ENCODE results near the gene STPG3. TPM values are rescaled to one million over a fixed set of nuclear protein-coding genes. Genes with fewer than 3 reads are reported as not detected.

Gene STPG3
- total and polyA plus RNA-seq, 10 donors, result not detected

- no peak overlapping the region for H3K4me3 ChIP-seq
- intact Hi-C loops (cut with DNase I; ENCODE audit: low total_unique reads), result no loop called here
- no peak for DNase-seq
- no peak overlapping the region for H3K27ac ChIP-seq
- H3K27me3 ChIP-seq (replicated peaks in 1 of 7), result no peaks in the 10 kb centered on the region
- no peaks in the 10 kb centered on the region for H3K36me3 ChIP-seq
- TF ChIP-seq POLR2AphosphoS5 (IDR thresholded peaks at IDR 0.05) (no peak), POLR2A (IDR thresholded peaks at IDR 0.05) (no peak)
- TF ChIP-seq, protein P1, sequence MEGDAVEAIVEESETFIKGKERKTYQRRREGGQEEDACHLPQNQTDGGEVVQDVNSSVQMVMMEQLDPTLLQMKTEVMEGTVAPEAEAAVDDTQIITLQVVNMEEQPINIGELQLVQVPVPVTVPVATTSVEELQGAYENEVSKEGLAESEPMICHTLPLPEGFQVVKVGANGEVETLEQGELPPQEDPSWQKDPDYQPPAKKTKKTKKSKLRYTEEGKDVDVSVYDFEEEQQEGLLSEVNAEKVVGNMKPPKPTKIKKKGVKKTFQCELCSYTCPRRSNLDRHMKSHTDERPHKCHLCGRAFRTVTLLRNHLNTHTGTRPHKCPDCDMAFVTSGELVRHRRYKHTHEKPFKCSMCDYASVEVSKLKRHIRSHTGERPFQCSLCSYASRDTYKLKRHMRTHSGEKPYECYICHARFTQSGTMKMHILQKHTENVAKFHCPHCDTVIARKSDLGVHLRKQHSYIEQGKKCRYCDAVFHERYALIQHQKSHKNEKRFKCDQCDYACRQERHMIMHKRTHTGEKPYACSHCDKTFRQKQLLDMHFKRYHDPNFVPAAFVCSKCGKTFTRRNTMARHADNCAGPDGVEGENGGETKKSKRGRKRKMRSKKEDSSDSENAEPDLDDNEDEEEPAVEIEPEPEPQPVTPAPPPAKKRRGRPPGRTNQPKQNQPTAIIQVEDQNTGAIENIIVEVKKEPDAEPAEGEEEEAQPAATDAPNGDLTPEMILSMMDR (IDR thresholded peaks at IDR 0.05 in 8 of 11, conservative IDR thresholded peaks at IDR 0.05 in 3 of 11), result no peak
- 60 to 87% (median 79%) methylated on average over 10 to 18 of the region's 18 CpGs for WGBS, 5 donors
- H3K9me3 ChIP-seq, result no peaks in the 10 kb centered on the region
- peaks cover 0 to 24% (median 14%) of the 10 kb centered on the region in 6 donors for H3K4me1 ChIP-seq
These were observed 525 bp upstream of the STPG3 start for GRCh38 chr9:137250329-137251193.

DNA sequence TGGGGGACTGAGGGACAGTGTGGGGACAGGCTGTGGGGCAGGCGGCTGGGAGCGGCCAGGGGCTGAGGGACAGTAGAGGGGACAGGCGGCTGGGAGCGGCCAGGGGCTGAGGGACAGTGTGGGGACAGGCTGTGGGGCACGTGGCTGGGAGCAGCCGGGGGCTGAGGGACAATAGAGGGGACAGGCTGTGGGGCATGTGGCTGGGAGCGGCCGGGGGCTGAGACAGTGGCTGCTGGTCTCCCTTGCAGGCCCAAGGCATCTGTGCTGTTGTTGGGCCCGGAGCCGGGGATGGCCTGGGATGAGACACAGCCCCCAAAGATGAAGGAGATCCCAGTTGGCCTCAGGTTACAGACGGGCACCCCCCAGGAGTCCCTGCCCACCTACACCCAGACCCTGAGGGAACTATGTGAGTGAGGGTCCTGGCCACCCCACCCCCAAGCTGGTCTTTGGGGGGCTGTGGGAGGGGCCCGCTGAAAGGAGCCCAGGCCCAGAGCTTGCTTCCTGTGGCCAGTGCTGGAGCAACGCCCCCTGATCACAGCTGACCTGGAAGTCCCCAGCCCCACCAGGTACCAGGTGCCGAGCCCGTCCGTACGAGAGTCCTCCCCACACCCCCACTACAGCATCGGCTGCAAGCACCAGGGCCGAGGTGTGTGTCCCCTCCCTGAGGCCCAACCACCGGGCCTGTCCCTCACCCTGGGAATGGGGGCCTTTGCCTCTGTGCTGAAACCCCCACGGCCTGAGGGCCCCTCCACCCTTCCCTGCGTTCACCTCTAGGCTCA, 593 bp downstream of the STPG3 start:
- DNase-seq, result no peak
- Histone ChIP-seq H3K36me3 (peaks cover 0 to 7% (median 4%) of the 10 kb centered on the region in 6 donors), H3K4me3 (no peak overlapping the region), H3K27ac (no peak overlapping the region), H3K27me3 (replicated peaks in 1 of 7) (no peaks in the 10 kb centered on the region), H3K4me1 (peaks cover 9 to 35% (median 25%) of the 10 kb centered on the region in 6 donors), H3K9me3 (no peaks in the 10 kb centered on the region)
- WGBS, 5 donors, result 85 to 95% (median 87%) methylated on average over 17 to 22 of the region's 22 CpGs
- intact Hi-C loops (cut with DNase I; ENCODE audit: low total_unique reads), result no loop called here
- TF ChIP-seq POLR2AphosphoS5 (IDR thresholded peaks at IDR 0.05) (no peak), POLR2A (IDR thresholded peaks at IDR 0.05) (no peak)
- TF ChIP-seq, protein P1 (IDR thresholded peaks at IDR 0.05 in 8 of 11, conservative IDR thresholded peaks at IDR 0.05 in 3 of 11), result no peak

DNA sequence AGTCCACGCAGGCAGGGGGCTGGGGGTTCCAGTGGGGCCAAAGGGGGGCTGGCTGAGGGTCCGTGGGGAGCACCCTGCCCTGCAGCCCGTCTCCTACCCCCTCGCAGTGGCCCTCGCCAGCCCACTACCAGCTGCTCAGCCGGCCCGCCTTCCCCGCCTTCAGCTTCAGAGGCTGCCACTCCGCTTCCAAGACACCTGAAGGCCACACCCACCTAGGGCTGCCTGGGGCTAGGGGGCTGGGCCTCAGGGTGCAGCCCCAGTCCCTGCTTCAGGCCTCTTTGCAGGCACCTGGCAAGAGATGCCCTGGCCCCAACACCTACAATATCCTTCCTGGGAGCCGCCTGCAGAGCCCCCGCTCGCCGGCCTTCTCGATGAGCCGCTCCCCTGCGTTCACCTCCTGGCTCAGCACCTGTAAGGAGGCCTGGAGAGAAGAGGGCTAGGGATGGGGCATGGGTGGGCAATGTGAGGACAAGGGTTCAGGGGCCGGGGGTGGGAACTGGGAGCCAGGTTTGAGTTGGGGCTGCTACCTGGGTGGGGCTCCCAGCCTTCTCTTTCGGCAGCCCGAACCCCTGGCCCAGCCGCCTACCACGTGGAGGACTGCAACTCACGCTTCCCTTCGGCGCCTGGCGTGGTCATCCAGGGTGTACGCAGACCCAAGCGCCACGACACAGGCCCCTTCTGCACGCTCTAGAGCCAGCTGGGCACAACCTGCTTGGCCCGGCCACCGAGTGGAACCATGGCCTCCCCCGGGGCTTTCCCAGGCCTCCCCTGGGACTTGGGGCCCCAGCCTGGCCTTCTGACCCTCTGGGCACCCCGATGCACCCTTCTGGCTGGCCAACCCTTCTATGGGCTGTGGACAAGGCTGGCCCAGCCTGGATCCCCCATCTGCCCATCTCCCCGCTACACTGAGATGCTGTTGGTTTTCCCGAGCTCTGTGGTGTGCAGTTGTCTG, 1.7 kb downstream of the STPG3 start:
- WGBS, 5 donors, result 81 to 92% (median 89%) methylated on average over 27 to 35 of the region's 35 CpGs
- TF ChIP-seq POLR2A (IDR thresholded peaks at IDR 0.05) (no peak), POLR2AphosphoS5 (IDR thresholded peaks at IDR 0.05) (no peak)
- TF ChIP-seq, protein P1 (IDR thresholded peaks at IDR 0.05 in 8 of 11, conservative IDR thresholded peaks at IDR 0.05 in 3 of 11), result no peak
- no peak overlapping the region for H3K4me3 ChIP-seq
- intact Hi-C loops (cut with DNase I; ENCODE audit: low total_unique reads), result no loop called here
- no peak for DNase-seq
- no peak overlapping the region for H3K27ac ChIP-seq
- H3K4me1 ChIP-seq, result peaks cover 9 to 45% (median 31%) of the 10 kb centered on the region in 6 donors
- peaks cover 0 to 17% (median 10%) of the 10 kb centered on the region in 6 donors for H3K36me3 ChIP-seq
- H3K9me3 ChIP-seq, result no peaks in the 10 kb centered on the region
- H3K27me3 ChIP-seq (replicated peaks in 1 of 7), result no peaks in the 10 kb centered on the region

All from spleen (tissue), 11 donors.